GM19025 (cell line): ENCODE data around the gene CAMK1.

Source experiments
- ATAC-seq: cut with Tn5 transposase; IDR thresholded peaks from one replicate; pipeline ENCODE4 v1.9.1; 2021; ENCODE audit warnings: mild to moderate bottlenecking, low read depth, moderate library complexity; ENCODE audit not compliant: unreplicated experiment

CAMK1 gene

GRCh38 chr3:9745521-9745920 lies 24.2 kb downstream of the CAMK1 start:
- ATAC-seq, result no peak

- ATAC-seq, result no peak
Observed at GRCh38 chr3:9744162-9744561, 25.6 kb downstream of the CAMK1 start.

- ATAC-seq, result no peak
Observed at GRCh38 chr3:9743548-9743947, 26.2 kb downstream of the CAMK1 start.

- no peak for ATAC-seq
Observed at GRCh38 chr3:9742560-9742959, 27.2 kb downstream of the CAMK1 start.

GRCh38 chr3:9739181-9739580 lies 30.6 kb downstream of the CAMK1 start:
- no peak for ATAC-seq

GRCh38 chr3:9736831-9737230 lies 32.9 kb downstream of the CAMK1 start:
- ATAC-seq, result no peak

- no peak for ATAC-seq
Observed at GRCh38 chr3:9732740-9733115, 37.0 kb downstream of the CAMK1 start.

- no peak for ATAC-seq
Observed at GRCh38 chr3:9732080-9732739, 37.5 kb downstream of the CAMK1 start.

- peak; percentile 96 for ATAC-seq
Observed at GRCh38 chr3:9731206-9732079, 38.3 kb downstream of the CAMK1 start, which contains the start of gene BRPF1. Gene BRPF1 (plus strand): TSS chr3:9731735. CDS start chr3:9734141, 2,406 bp downstream.

- ATAC-seq, result peak; percentile 40
Observed at GRCh38 chr3:9730657-9731205, 39.0 kb downstream of the CAMK1 start.

- ATAC-seq, result no peak
Observed at GRCh38 chr3:9729419-9729818, 40.3 kb downstream of the CAMK1 start.

- no peak for ATAC-seq
Observed at GRCh38 chr3:9727743-9728142, 42.0 kb downstream of the CAMK1 start.

- no peak for ATAC-seq
Observed at GRCh38 chr3:9727041-9727595, 42.6 kb downstream of the CAMK1 start.

- ATAC-seq, result no peak
Observed at GRCh38 chr3:9725775-9726515, 43.8 kb downstream of the CAMK1 start.

GRCh38 chr3:9721700-9722060 lies 48.1 kb downstream of the CAMK1 start:
- ATAC-seq, result no peak

GRCh38 chr3:9721015-9721699 lies 48.6 kb downstream of the CAMK1 start:
- no peak for ATAC-seq

GRCh38 chr3:9718118-9718517 lies 51.6 kb downstream of the CAMK1 start:
- no peak for ATAC-seq

GRCh38 chr3:9717563-9717962 lies 52.2 kb downstream of the CAMK1 start:
- no peak for ATAC-seq

GRCh38 chr3:9716801-9717555 lies 52.8 kb downstream of the CAMK1 start:
- ATAC-seq, result no peak
